Mononuclear cell (primary cell): Measurements from ENCODE around the gene CSMD2. TPM values are rescaled to one million over a fixed set of nuclear protein-coding genes. Genes with fewer than 3 reads are reported as not detected.

ENCODE experiments used
- H3K27me3 ChIP-seq: 2 replicates; pipeline ENCODE4 v1.6.0; 2011; ENCODE audit warnings: low read length, control low read depth; ENCODE audit not compliant: insufficient read depth
- H3K4me1 ChIP-seq: 2 replicates; pipeline ENCODE4 v1.5.1; 2011; ENCODE audit warnings: mild to moderate bottlenecking, low read length, control low read depth; ENCODE audit not compliant: insufficient read depth
- H3K4me3 ChIP-seq: 2 replicates; pipeline ENCODE4 v1.5.1; 2011; ENCODE audit warnings: mild to moderate bottlenecking, low read length, moderate library complexity
- H3K9me3 ChIP-seq: 2 replicates; pipeline ENCODE4 v1.5.1; 2011; ENCODE audit warnings: low read depth, mild to moderate bottlenecking, control low read depth, low read length
- total RNA-seq: library from RNA; depleted of rRNA; stranded (reverse); fragments of >200 nt; gene quantifications from one replicate; pipeline ENCODE4 v1.2.3, GENCODE V29; 2012

Gene CSMD2
- total RNA-seq, 1 donor: not detected

DNA sequence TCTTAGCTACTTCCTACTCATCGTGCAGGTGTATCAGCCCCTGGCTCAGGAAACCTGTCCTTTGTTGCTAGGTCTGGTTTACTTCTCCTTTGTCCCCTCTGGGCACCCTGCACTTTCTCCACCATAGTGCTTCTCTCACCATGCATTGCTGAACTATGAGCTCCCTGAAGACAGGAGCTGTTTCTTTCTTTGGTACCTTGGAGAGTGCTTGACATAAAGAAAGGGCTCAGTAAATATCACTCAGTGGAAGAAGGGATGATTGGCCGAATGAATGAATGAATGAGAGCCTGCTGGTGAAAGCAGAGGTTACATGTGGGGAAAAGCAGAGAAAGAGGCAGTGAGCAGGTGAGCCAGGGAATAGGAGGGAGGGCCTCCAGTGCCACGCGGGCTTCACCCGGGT is 310.9 kb downstream of the CSMD2 start:
- Histone ChIP-seq H3K27me3 (no peaks in the 10 kb centered on the region), H3K4me3 (no peak overlapping the region), H3K9me3 (no peaks in the 10 kb centered on the region), H3K4me1 (no peaks in the 10 kb centered on the region)

GRCh38 chr1:33853431-33853830 is 311.6 kb downstream of the CSMD2 start:
- H3K27me3 ChIP-seq: no peaks in the 10 kb centered on the region
- no peak overlapping the region for H3K4me3 ChIP-seq
- no peaks in the 10 kb centered on the region for H3K4me1 ChIP-seq
- no peaks in the 10 kb centered on the region for H3K9me3 ChIP-seq

DNA sequence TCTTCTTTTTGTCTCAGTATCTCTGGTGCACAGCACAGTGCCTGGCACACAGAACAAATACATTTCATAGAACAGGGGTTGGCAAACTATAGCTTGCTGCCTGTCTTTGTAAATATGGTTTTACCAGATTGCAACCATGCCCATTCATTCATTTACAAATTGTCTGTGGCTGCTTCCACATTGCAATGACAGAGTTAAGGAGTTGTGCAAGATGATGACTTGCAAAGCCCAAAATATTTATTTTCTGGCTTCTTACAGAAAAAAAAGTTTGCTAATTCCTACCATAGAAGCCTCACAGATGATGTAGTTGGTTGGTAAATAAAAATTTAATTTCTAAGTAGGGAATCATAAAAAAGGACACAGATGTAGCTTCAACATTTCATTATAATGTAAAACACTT is 312.3 kb downstream of the CSMD2 start:
- H3K4me1 ChIP-seq: no peaks in the 10 kb centered on the region
- no peak overlapping the region for H3K4me3 ChIP-seq
- H3K27me3 ChIP-seq: no peaks in the 10 kb centered on the region
- no peaks in the 10 kb centered on the region for H3K9me3 ChIP-seq

DNA sequence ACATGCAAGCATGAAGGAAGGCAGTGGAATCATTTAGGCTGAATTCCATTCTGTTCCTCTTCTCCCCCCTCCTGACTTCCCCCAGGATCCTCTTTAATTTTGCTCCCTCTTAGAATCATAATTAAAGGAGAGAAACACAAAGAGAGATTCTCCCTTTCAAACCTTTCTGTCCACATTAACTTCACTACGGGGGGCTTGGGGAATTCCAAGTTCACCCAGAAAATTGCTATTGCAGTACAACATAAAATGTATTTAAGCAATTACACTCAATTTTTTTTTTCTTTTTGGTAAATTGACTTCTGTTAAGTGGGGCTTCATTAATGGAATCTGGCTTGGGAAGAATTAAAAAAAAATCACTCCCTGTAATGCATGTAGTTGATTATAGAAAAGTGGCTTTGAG is 314.5 kb downstream of the CSMD2 start:
- no peaks in the 10 kb centered on the region for H3K27me3 ChIP-seq

GRCh38 chr1:33849211-33849610 is 315.8 kb downstream of the CSMD2 start:
- Histone ChIP-seq H3K9me3 (no peaks in the 10 kb centered on the region), H3K4me1 (no peaks in the 10 kb centered on the region), H3K4me3 (no peak overlapping the region), H3K27me3 (no peaks in the 10 kb centered on the region)

More for the DNA sequence above, 314.5 kb downstream of the CSMD2 start:
- H3K4me1 ChIP-seq: no peaks in the 10 kb centered on the region
- H3K4me3 ChIP-seq: no peak overlapping the region
- no peaks in the 10 kb centered on the region for H3K9me3 ChIP-seq

GRCh38 chr1:33848205-33848937 is 316.7 kb downstream of the CSMD2 start:
- Histone ChIP-seq H3K9me3 (no peaks in the 10 kb centered on the region), H3K27me3 (no peaks in the 10 kb centered on the region), H3K4me1 (no peaks in the 10 kb centered on the region), H3K4me3 (no peak overlapping the region)

DNA sequence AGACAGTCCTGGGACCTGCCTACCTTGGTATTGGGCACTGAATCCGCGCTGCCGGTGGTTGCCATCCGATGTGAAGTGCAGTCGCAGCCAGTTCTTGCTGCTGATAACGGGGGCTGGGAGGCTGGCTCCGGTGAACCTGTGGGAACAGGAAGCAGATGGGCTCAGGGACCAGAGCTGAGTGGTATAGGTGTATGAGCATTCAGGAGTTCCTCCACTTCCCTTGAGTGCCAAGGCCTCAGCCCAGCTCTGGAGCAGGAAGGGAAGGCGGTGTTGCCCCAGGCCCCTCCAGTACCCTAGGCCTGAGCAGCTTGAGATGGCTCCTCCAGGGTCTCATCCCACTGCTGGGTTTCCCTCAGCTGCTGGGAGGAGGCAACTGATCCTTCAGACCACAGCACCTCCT is 318.2 kb downstream of the CSMD2 start:
- Histone ChIP-seq H3K9me3 (no peaks in the 10 kb centered on the region), H3K27me3 (no peaks in the 10 kb centered on the region), H3K4me3 (no peak overlapping the region), H3K4me1 (no peaks in the 10 kb centered on the region)

GRCh38 chr1:33844166-33844565 is 320.9 kb downstream of the CSMD2 start:
- no peaks in the 10 kb centered on the region for H3K9me3 ChIP-seq
- H3K4me1 ChIP-seq: no peaks in the 10 kb centered on the region
- H3K27me3 ChIP-seq: no peaks in the 10 kb centered on the region
- H3K4me3 ChIP-seq: no peak overlapping the region

GRCh38 chr1:33842348-33842747 is 322.7 kb downstream of the CSMD2 start:
- no peaks in the 10 kb centered on the region for H3K27me3 ChIP-seq
- H3K9me3 ChIP-seq: no peaks in the 10 kb centered on the region
- no peak overlapping the region for H3K4me3 ChIP-seq
- no peaks in the 10 kb centered on the region for H3K4me1 ChIP-seq

GRCh38 chr1:33841494-33841893 is 323.5 kb downstream of the CSMD2 start:
- Histone ChIP-seq H3K4me3 (no peak overlapping the region), H3K4me1 (no peaks in the 10 kb centered on the region), H3K27me3 (no peaks in the 10 kb centered on the region), H3K9me3 (no peaks in the 10 kb centered on the region)

- Histone ChIP-seq H3K4me1 (no peaks in the 10 kb centered on the region), H3K27me3 (no peaks in the 10 kb centered on the region), H3K4me3 (no peak overlapping the region), H3K9me3 (no peaks in the 10 kb centered on the region)
Measured at GRCh38 chr1:33837635-33838034, 327.4 kb downstream of the CSMD2 start.

DNA sequence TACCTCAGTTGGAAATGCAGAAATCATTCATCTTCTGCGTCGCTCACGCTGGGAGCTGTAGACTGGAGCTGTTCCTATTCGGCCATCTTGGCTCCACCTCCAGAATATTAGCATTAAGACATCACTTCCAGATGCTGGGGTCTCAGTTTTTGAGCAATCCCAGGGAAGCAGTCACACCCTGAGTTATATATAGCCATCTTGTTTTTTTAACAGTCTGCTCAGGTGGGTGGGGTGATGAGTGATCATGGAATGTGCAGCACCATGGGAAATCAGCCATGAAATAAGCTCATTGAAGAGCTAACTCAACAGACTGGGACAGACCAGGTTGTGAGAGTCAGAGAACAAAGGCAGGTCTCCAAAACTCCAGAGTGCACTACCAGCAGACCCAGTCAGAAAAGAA is 328.1 kb downstream of the CSMD2 start:
- no peaks in the 10 kb centered on the region for H3K27me3 ChIP-seq
- H3K9me3 ChIP-seq: no peaks in the 10 kb centered on the region
- no peak overlapping the region for H3K4me3 ChIP-seq
- no peaks in the 10 kb centered on the region for H3K4me1 ChIP-seq

DNA sequence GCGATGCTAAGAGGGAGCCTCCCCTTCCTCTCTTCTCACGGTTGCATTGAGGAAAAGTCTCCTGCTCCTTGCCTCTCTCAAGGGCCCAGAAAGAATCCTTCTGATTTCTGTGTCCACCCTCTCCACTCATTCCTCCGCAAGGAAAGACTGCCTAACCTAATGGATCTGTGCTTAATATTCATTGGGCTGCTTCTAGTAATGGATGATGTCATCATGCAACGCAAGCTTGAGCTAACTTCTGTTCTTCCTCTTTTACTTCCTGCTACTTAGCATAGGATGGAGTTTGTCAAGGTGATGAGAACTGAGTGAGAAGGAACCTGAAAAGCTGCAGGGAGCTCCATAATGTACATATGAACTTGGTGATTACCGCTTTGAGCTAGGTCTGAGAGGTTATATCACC is 336.4 kb downstream of the CSMD2 start:
- H3K4me3 ChIP-seq: no peak overlapping the region
- no peaks in the 10 kb centered on the region for H3K27me3 ChIP-seq
- no peaks in the 10 kb centered on the region for H3K4me1 ChIP-seq
- no peaks in the 10 kb centered on the region for H3K9me3 ChIP-seq

- H3K4me1 ChIP-seq: no peaks in the 10 kb centered on the region
- H3K9me3 ChIP-seq: no peaks in the 10 kb centered on the region
- no peaks in the 10 kb centered on the region for H3K27me3 ChIP-seq
- H3K4me3 ChIP-seq: no peak overlapping the region
Measured at GRCh38 chr1:33828059-33828458, 337.0 kb downstream of the CSMD2 start.

GRCh38 chr1:33826711-33827110 is 338.3 kb downstream of the CSMD2 start:
- Histone ChIP-seq H3K27me3 (no peaks in the 10 kb centered on the region), H3K9me3 (no peaks in the 10 kb centered on the region), H3K4me3 (no peak overlapping the region), H3K4me1 (no peaks in the 10 kb centered on the region)

DNA sequence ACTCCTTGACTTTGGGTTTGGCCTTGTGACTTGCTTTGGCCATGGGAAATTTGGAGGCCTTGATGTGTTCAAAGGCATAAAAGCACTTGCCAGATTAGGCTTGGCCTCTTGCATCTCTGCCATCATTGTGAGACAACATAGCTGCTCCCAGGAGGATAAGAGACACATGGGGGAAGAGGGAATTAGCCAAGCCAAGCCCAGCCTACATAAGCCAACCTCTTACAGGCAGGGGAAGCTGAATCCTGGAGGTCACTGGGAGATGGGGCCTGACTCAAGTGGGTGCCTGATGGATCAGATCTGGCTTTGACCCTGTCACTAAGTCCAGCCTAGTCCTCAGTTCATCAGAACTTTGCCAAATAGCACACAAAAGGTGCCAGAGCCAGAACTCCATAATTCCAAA is 338.7 kb downstream of the CSMD2 start:
- no peaks in the 10 kb centered on the region for H3K9me3 ChIP-seq
- H3K4me1 ChIP-seq: no peaks in the 10 kb centered on the region
- H3K4me3 ChIP-seq: no peak overlapping the region
- no peaks in the 10 kb centered on the region for H3K27me3 ChIP-seq
